Measurements from ENCODE around the gene FAT4. TPM values are rescaled to one million over a fixed set of nuclear protein-coding genes. Genes with fewer than 3 reads are reported as not detected.

FAT4 gene
- total RNA-seq, 4 donors from 2014 or later: 1.8 to 8.6 (median 2.8) TPM

DNA sequence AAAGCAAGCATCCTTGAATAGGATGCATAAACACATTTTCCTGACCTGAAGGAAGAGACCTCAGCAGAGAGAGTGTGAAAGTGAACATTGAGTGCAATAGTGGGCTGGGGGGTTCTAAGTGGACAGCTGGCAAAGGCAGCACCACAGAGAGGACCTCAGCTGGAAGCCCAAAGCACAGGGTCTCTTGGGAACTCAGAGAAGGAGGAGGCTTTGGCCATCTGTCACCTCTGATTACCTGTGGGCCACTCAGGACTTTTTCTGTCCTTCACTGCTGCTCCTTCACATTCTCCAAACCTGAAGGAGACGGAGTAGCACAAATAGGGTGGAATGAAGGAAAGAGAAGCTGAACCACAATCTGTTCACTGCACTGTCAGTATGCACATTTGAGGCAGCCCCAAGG, 37.9 kb upstream of the FAT4 start:
- TF ChIP-seq POLR2A (IDR thresholded peaks at IDR 0.05): no peak
- TF ChIP-seq, protein P1, sequence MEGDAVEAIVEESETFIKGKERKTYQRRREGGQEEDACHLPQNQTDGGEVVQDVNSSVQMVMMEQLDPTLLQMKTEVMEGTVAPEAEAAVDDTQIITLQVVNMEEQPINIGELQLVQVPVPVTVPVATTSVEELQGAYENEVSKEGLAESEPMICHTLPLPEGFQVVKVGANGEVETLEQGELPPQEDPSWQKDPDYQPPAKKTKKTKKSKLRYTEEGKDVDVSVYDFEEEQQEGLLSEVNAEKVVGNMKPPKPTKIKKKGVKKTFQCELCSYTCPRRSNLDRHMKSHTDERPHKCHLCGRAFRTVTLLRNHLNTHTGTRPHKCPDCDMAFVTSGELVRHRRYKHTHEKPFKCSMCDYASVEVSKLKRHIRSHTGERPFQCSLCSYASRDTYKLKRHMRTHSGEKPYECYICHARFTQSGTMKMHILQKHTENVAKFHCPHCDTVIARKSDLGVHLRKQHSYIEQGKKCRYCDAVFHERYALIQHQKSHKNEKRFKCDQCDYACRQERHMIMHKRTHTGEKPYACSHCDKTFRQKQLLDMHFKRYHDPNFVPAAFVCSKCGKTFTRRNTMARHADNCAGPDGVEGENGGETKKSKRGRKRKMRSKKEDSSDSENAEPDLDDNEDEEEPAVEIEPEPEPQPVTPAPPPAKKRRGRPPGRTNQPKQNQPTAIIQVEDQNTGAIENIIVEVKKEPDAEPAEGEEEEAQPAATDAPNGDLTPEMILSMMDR (IDR thresholded peaks at IDR 0.05): no peak
- no peak for DNase-seq (ENCODE audit: low spot score in 2 of 2)
- intact Hi-C loops (cut with DNase I; ENCODE audit: low total_unique reads): loop anchor here (10.0 kb wide), 1 partner anchor 942 kb away; no protein-coding TSS in a partner anchor
- no peak overlapping the region for H3K4me3 ChIP-seq (ENCODE audit: low read depth, poor library complexity, severe bottlenecking)
- WGBS, 2 donors: 86 to 95% methylated on average over 1 of the region's 1 CpG

DNA sequence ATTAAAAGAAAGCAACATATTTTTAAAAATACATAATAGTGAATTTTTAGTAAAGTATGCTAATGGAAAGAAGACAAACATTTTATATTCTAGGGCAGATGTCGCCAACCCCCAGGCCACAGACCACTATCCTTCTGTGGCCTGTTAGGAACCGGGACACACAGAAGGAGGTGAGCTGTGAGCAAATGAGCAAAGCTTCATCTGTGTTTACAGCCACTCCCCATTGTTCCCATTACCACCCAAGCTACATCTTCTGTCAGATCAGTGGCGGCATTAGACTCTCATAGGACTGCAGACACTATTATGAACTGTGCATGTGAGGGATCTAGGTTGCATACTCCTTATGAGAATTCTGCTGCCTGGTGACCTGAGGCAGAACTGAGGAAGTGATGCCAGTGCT, 37.0 kb upstream of the FAT4 start:
- TF ChIP-seq, protein P1 (IDR thresholded peaks at IDR 0.05): no peak
- TF ChIP-seq POLR2A (IDR thresholded peaks at IDR 0.05): no peak
- intact Hi-C loops (cut with DNase I; ENCODE audit: low total_unique reads): loop anchor here (10.0 kb wide), 1 partner anchor 943 kb away; no protein-coding TSS in a partner anchor
- no peak overlapping the region for H3K4me3 ChIP-seq (ENCODE audit: low read depth, poor library complexity, severe bottlenecking)
- no peak for DNase-seq (ENCODE audit: low spot score in 2 of 2)
- whole genome bisulfite sequencing, 2 donors: 90 to 96% methylated on average over 3 of the region's 3 CpGs

DNA sequence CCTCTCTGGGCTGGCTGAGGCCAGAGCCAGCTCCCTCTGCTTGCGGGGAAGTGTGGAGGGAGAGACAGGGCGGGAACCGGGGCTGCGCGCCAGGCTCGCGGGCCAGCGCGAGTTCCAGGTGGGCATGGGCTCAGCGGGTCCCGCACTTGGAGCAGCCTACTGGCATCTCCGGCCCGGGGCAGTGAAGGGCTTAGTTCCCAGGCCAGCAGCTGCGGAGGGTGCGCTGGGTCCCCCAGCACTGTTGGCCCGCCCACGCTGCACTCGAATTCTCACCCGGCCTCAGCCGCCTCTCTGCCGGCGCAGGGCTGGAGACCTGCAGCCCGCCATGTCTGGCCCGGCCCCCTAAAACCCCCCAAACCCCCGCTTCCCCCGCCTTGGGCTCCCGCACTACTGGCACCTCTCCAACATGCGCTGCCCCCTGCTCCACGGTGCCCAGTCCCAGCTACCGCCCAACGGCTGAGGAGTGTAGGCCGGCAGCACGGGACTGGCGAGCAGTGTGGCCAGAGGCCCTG, 33.8 kb upstream of the FAT4 start:
- no peak for DNase-seq (ENCODE audit: low spot score in 2 of 2)
- intact Hi-C loops (cut with DNase I; ENCODE audit: low total_unique reads): no loop called here
- WGBS, 2 donors: 97 to 98% methylated on average over 26 of the region's 34 CpGs
- TF ChIP-seq, protein P1 (IDR thresholded peaks at IDR 0.05): no peak
- TF ChIP-seq POLR2A (IDR thresholded peaks at IDR 0.05): no peak
- no peak overlapping the region for H3K4me3 ChIP-seq (ENCODE audit: low read depth, poor library complexity, severe bottlenecking)

GRCh38 chr4:125283707-125284279, 31.0 kb upstream of the FAT4 start:
- WGBS, 2 donors: 0 to 1% methylated on average over 4 of the region's 4 CpGs
- DNase-seq (ENCODE audit: low spot score in 2 of 2): no peak
- no peak overlapping the region for H3K4me3 ChIP-seq (ENCODE audit: low read depth, poor library complexity, severe bottlenecking)
- no peak for TF ChIP-seq POLR2A (IDR thresholded peaks at IDR 0.05)
- intact Hi-C loops (cut with DNase I; ENCODE audit: low total_unique reads): no loop called here

GRCh38 chr4:125297116-125297515, 17.6 kb upstream of the FAT4 start:
- intact Hi-C loops (cut with DNase I; ENCODE audit: low total_unique reads): no loop called here

DNA sequence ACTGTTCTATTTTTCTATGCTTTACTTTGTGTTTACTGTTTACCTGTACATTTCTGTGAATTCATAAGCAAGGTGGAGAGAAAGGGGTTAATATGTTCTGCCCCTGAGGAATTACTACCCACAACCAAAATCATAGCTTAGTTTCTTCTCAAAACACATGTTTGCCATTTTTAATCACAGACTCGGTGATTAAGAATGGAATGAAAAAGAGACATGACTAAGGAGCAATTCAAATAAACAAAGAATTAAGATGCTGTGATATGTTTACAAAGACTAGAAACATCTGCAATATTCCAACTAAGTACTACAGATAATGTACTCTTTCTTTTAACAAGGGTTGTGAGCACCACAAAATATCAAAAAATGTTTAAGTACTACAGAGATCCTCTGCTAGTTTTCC, 11.7 kb upstream of the FAT4 start:
- H3K4me3 ChIP-seq (ENCODE audit: low read depth, poor library complexity, severe bottlenecking): no peak overlapping the region
- DNase-seq (ENCODE audit: low spot score in 2 of 2): no peak
- intact Hi-C loops (cut with DNase I; ENCODE audit: low total_unique reads): no loop called here
- WGBS, 2 donors: 42 to 59% methylated on average over 1 of the region's 1 CpG
- TF ChIP-seq POLR2A (IDR thresholded peaks at IDR 0.05): no peak
- TF ChIP-seq, protein P1 (IDR thresholded peaks at IDR 0.05): no peak

More at GRCh38 chr4:125297116-125297515, 17.6 kb upstream of the FAT4 start:
- TF ChIP-seq POLR2A (IDR thresholded peaks at IDR 0.05): no peak
- TF ChIP-seq, protein P1 (IDR thresholded peaks at IDR 0.05): no peak
- no peak for DNase-seq (ENCODE audit: low spot score in 2 of 2)
- WGBS, 2 donors: 36 to 50% methylated on average over 2 of the region's 2 CpGs
- H3K4me3 ChIP-seq (ENCODE audit: low read depth, poor library complexity, severe bottlenecking): no peak overlapping the region

Measured in lower leg skin (tissue), 4 donors.